HepG2 (cell line): ENCODE measurements around the gene CREG1.

Experiments used
- CTCF ChIP-seq: sonication (generic); formaldehyde crosslinking; IDR thresholded peaks from 2 replicates; pipeline ENCODE4 v1.5.0; 2020; ENCODE audit warnings: mild to moderate bottlenecking, missing genetic modification reagents, moderate library complexity
- DBP ChIP-seq: sonication (generic); formaldehyde crosslinking; IDR thresholded peaks from 2 replicates; pipeline ENCODE4 v1.4.0; 2020; ENCODE audit warnings: missing genetic modification reagents; ENCODE audit errors: not compliant biosample characterization
- ZNF75D ChIP-seq: sonication (generic); formaldehyde crosslinking; IDR thresholded peaks from 2 replicates; pipeline ENCODE4 v1.8.1; 2023; ENCODE audit warnings: missing genetic modification reagents, mild to moderate bottlenecking, borderline replicate concordance

GRCh38 chr1:167551362-167551761, 2.2 kb downstream of the CREG1 start:
- TF ChIP-seq DBP (CRISPR knock-in tag) = no peak
- TF ChIP-seq ZNF75D = no peak
- TF ChIP-seq CTCF = no peak
